Nephron (organoid): ENCODE data around the gene MIA3.

Experiments used
- H3K27ac Mint-ChIP-seq, 3 experiments: 2 replicates each; pipeline ENCODE4 v1.8.0; 2020; ENCODE audit warnings: mixed read lengths in 3 of 3, mild to moderate bottlenecking in 2 of 3, moderate library complexity in 1 of 3
- H3K27me3 Mint-ChIP-seq: 2 replicates; pipeline ENCODE4 v1.8.0; 2021; ENCODE audit warnings: low read depth, mild to moderate bottlenecking, moderate library complexity, mixed read lengths
- H3K36me3 Mint-ChIP-seq: 2 replicates; pipeline ENCODE4 v1.8.0; 2020; ENCODE audit warnings: low read depth, mixed read lengths
- H3K4me1 Mint-ChIP-seq: 2 replicates; pipeline ENCODE4 v1.8.0; 2020; ENCODE audit warnings: mixed read lengths
- H3K4me3 Mint-ChIP-seq, 3 experiments: 2 replicates each; pipeline ENCODE4 v1.8.0; 2020; ENCODE audit warnings: mild to moderate bottlenecking in 3 of 3, mixed read lengths in 3 of 3, moderate library complexity in 2 of 3
- H3K9me3 Mint-ChIP-seq: 2 replicates; pipeline ENCODE4 v1.8.0; 2020; ENCODE audit warnings: mixed read lengths
- TF ChIP-seq, protein P1 (sequence below), 3 experiments: fragments of 200-600 bp; sonication (generic); IDR thresholded peaks; one replicate each; pipeline ENCODE4 v1.5.0; 2021; ENCODE audit warnings: antibody characterized with exemption in 3 of 3; ENCODE audit not compliant: unreplicated experiment in 3 of 3

MIA3 gene

DNA sequence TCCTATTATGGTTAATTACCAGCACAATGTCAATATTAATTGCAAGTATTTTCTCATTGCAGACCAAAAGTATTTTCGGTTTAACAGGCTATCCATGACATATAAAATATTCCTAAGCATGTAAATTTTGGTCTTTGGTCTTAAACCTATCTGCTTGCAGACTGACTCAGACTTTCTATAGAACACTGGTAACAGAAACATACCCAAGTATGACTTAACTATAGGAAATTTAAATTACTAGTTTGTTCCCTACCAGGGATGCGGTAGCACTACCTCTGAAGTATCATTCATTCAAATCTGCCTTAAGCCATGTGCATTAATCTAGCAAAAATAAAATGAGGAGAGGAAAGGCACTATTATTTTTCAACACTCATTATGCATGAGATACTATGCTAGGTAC, 31.1 kb upstream of the MIA3 start:
- Mint-ChIP-seq H3K4me3 (peak overlapping the region; percentile 47 to 69 (median 51)), H3K9me3 (no peaks in the 10 kb centered on the region), H3K36me3 (peaks cover 52% of the 10 kb centered on the region), H3K27me3 (no peaks in the 10 kb centered on the region), H3K4me1 (peaks cover 35% of the 10 kb centered on the region), H3K27ac (no peak overlapping the region)
- TF ChIP-seq, protein P1, sequence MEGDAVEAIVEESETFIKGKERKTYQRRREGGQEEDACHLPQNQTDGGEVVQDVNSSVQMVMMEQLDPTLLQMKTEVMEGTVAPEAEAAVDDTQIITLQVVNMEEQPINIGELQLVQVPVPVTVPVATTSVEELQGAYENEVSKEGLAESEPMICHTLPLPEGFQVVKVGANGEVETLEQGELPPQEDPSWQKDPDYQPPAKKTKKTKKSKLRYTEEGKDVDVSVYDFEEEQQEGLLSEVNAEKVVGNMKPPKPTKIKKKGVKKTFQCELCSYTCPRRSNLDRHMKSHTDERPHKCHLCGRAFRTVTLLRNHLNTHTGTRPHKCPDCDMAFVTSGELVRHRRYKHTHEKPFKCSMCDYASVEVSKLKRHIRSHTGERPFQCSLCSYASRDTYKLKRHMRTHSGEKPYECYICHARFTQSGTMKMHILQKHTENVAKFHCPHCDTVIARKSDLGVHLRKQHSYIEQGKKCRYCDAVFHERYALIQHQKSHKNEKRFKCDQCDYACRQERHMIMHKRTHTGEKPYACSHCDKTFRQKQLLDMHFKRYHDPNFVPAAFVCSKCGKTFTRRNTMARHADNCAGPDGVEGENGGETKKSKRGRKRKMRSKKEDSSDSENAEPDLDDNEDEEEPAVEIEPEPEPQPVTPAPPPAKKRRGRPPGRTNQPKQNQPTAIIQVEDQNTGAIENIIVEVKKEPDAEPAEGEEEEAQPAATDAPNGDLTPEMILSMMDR (IDR thresholded peaks at IDR 0.05; ENCODE audit: unreplicated experiment in 3 of 3): no peak

DNA sequence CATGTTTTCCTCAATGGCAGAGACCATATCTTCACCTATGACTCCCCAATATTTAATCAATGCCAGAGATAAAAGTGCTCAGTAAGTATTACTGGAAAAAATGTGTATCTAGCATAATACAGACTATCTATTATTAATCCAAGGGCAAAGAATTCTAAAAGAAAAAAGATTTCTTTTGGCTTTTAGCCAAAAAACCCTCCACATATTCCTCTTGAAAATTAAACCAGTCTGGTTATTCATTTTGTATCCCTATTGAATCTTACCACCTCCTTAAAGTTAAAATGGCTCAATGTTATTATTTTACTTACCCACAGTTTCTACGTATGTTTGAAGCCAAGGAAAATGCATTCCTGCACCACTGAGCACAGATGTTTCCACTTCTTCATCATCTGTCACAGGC, 29.8 kb upstream of the MIA3 start:
- H3K36me3 Mint-ChIP-seq: peaks cover 39% of the 10 kb centered on the region
- H3K9me3 Mint-ChIP-seq: no peaks in the 10 kb centered on the region
- H3K27me3 Mint-ChIP-seq: no peaks in the 10 kb centered on the region
- no peak overlapping the region for H3K27ac Mint-ChIP-seq
- peak overlapping the region; percentile 57 to 79 (median 74) for H3K4me3 Mint-ChIP-seq
- TF ChIP-seq, protein P1 (IDR thresholded peaks at IDR 0.05; ENCODE audit: unreplicated experiment in 3 of 3): no peak
- H3K4me1 Mint-ChIP-seq: peaks cover 35% of the 10 kb centered on the region

DNA sequence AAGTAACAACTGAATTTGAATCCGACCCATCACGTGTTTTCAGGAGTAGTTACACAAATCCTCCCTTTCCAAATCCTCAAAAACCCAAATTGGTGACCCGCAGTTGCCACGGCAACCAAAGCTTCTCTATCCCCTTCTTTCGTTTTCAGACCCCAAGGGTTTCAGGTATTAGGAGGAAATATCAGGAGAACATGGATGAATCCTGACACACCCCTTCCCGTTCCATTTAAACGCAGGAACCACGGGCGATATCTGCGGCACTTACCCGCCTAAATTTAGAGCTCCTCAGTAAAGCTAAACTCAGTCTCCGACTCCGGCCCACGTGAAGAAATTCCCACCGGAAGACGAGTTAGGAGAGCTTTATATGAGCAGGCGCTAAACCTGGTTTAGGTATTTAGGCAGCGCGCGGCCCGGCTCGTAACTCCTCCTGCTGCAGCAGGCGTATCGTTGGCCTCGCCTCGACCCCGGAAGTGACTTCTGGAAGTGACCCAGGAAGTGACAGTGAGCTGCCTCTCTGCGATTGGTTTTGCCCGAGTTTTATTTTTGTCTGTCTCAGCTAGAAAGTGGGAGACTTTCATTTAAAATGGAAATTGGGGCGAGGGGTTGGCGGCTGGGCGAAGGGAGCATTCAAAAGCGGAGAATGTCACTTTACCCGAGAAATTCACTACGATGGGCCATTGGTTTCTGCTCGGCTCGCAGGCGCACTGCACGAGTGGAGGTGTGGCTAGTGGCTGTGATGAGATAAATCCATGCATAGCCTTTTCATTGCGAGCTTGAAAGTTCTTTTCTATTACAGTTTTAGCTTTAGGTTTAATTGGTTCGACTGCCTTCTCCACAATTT, 28.2 kb upstream of the MIA3 start, which contains the start of gene TAF1A:
TAF1A (minus strand) TSS at position 472 of the 841 bp plus-strand sequence.
- H3K36me3 Mint-ChIP-seq: peaks cover 27% of the 10 kb centered on the region
- peaks cover 35% of the 10 kb centered on the region for H3K4me1 Mint-ChIP-seq
- TF ChIP-seq, protein P1 (IDR thresholded peaks at IDR 0.05; ENCODE audit: unreplicated experiment in 3 of 3): no peak
- no peaks in the 10 kb centered on the region for H3K27me3 Mint-ChIP-seq
- H3K27ac Mint-ChIP-seq: peak within 1 kb of the TSS; percentile 97
- H3K4me3 Mint-ChIP-seq: peak within 1 kb of the TSS; percentile 89 to 98 (median 98)
- no peaks in the 10 kb centered on the region for H3K9me3 Mint-ChIP-seq

DNA sequence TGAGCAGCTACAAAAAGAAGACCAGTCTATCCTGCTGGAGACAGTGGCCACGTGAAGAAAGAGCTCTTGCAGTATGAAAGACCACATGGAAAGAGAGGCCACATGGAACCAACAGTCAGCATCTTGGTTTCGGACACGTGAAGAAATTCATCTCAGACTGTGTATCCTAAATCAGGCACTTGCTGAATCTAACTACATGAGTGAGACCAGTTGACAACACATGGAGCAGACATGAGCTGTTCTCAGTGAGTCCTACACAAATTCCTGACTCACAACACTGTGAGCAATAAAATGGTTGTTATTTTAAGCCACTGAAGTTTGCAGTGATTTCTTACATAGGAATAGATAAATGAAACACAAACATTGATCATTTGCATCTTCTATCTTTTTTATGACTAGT, 25.7 kb upstream of the MIA3 start:
- peaks cover 8% of the 10 kb centered on the region for H3K9me3 Mint-ChIP-seq
- peak overlapping the region in 2 of 3 experiments; percentile 22 to 32 for H3K4me3 Mint-ChIP-seq
- peaks cover 20% of the 10 kb centered on the region for H3K36me3 Mint-ChIP-seq
- peaks cover 30% of the 10 kb centered on the region for H3K4me1 Mint-ChIP-seq
- TF ChIP-seq, protein P1 (IDR thresholded peaks at IDR 0.05; ENCODE audit: unreplicated experiment in 3 of 3): no peak
- H3K27ac Mint-ChIP-seq: no peak overlapping the region
- H3K27me3 Mint-ChIP-seq: no peaks in the 10 kb centered on the region

DNA sequence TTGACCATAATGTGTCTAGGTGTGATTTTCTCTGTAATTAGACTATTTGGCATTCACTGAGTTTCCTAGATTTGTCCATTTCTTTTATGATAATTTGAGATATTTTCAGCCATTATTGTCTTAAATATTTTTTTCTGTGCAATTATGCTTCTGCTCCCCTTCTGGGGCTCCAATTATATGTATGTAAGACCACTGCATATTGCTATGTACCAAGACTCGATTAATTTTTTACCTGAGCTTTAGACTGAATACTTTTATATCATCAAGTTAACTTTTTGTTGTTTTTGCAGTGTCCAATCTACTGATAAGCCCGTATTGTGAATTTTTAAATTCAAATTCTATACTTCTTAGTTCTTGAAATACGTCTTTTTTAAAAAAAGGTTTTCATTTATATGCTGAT, 23.1 kb upstream of the MIA3 start:
- Mint-ChIP-seq H3K4me3 (no peak overlapping the region), H3K4me1 (peaks cover 9% of the 10 kb centered on the region), H3K27ac (no peak overlapping the region), H3K36me3 (peaks cover 9% of the 10 kb centered on the region), H3K9me3 (peaks cover 8% of the 10 kb centered on the region), H3K27me3 (no peaks in the 10 kb centered on the region)
- TF ChIP-seq, protein P1 (IDR thresholded peaks at IDR 0.05; ENCODE audit: unreplicated experiment in 3 of 3): no peak

DNA sequence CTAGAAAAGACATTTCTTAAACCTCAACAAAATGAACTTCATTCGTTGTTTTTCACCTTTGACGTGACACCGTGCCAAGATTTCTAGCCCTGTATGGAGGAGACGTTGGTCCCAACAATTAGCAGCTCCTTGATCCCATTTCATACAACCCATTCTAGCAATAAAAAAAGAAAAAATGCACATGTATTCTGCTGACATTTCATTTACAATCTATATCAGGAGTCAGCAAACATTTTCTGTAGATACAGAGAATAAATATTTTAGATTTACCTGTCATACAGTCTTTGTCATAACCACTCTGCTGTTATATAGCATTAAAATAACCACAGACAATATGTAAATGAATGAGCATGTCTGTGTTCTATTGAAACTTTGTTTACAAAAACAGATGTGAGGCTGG, 21.2 kb upstream of the MIA3 start:
- no peaks in the 10 kb centered on the region for H3K4me1 Mint-ChIP-seq
- H3K36me3 Mint-ChIP-seq: peaks cover 9% of the 10 kb centered on the region
- H3K4me3 Mint-ChIP-seq: no peak overlapping the region
- no peak overlapping the region for H3K27ac Mint-ChIP-seq
- peaks cover 8% of the 10 kb centered on the region for H3K9me3 Mint-ChIP-seq
- TF ChIP-seq, protein P1 (IDR thresholded peaks at IDR 0.05; ENCODE audit: unreplicated experiment in 3 of 3): no peak
- H3K27me3 Mint-ChIP-seq: no peaks in the 10 kb centered on the region
